Kidney epithelial cell (primary cell): Measurements from ENCODE around the gene TMEM218. TPM values are rescaled to one million over a fixed set of nuclear protein-coding genes. Genes with fewer than 3 reads are reported as not detected.

Experiments used
- DNase-seq: peaks from one replicate; pipeline ENCODE4 v3.0.0-alpha.2; 2010; ENCODE audit warnings: low read depth
- H3K27me3 ChIP-seq: 2 replicates; pipeline ENCODE4 v1.6.0; 2011; ENCODE audit warnings: low read length; ENCODE audit not compliant: control insufficient read depth, insufficient read depth
- H3K36me3 ChIP-seq: 2 replicates; pipeline ENCODE4 v1.5.1; 2011; ENCODE audit warnings: low read length; ENCODE audit not compliant: control insufficient read depth, insufficient read depth
- H3K4me3 ChIP-seq: 2 replicates; pipeline ENCODE4 v1.5.1; 2011; ENCODE audit warnings: low read depth, mild to moderate bottlenecking, control low read depth, low read length
- CTCF ChIP-seq: IDR thresholded peaks from 2 replicates; pipeline ENCODE4 v1.5.1; 2011; ENCODE audit warnings: mild to moderate bottlenecking, moderate library complexity, low read length, control low read depth, inconsistent platforms; ENCODE audit not compliant: insufficient read depth, poor library complexity, severe bottlenecking
- total RNA-seq: library from RNA; depleted of rRNA; stranded (reverse); fragments of >200 nt; gene quantifications from 2 replicates; pipeline ENCODE4 v1.2.3, GENCODE V29; 2015

TMEM218 gene
- total RNA-seq, 1 donor from 2014 or later, result 19.6 TPM

GRCh38 chr11:125075900-125076317 lies 35.5 kb downstream of the TMEM218 start:
- Histone ChIP-seq H3K4me3 (no peak overlapping the region), H3K36me3 (no peaks in the 10 kb centered on the region), H3K27me3 (no peaks in the 10 kb centered on the region)
- no peak for DNase-seq
- TF ChIP-seq CTCF, result no peak

GRCh38 chr11:125075242-125075625 lies 36.2 kb downstream of the TMEM218 start:
- Histone ChIP-seq H3K36me3 (no peaks in the 10 kb centered on the region), H3K27me3 (no peaks in the 10 kb centered on the region), H3K4me3 (no peak overlapping the region)
- TF ChIP-seq CTCF, result no peak
- DNase-seq, result no peak

GRCh38 chr11:125074511-125075241 lies 36.8 kb downstream of the TMEM218 start:
- Histone ChIP-seq H3K27me3 (no peaks in the 10 kb centered on the region), H3K4me3 (no peak overlapping the region), H3K36me3 (no peaks in the 10 kb centered on the region)
- DNase-seq, result no peak
- TF ChIP-seq CTCF, result no peak

- H3K36me3 ChIP-seq, result no peaks in the 10 kb centered on the region
- TF ChIP-seq CTCF, result no peak
- no peak overlapping the region for H3K4me3 ChIP-seq
- no peaks in the 10 kb centered on the region for H3K27me3 ChIP-seq
- no peak for DNase-seq
Measured at GRCh38 chr11:125073616-125074483, 37.6 kb downstream of the TMEM218 start.

GRCh38 chr11:125072961-125073590 lies 38.4 kb downstream of the TMEM218 start:
- DNase-seq, result no peak
- TF ChIP-seq CTCF, result no peak
- no peaks in the 10 kb centered on the region for H3K36me3 ChIP-seq
- H3K4me3 ChIP-seq, result no peak overlapping the region
- no peaks in the 10 kb centered on the region for H3K27me3 ChIP-seq
